ENCODE results near the gene SEC23B.
A peak's percentile ranks its signal among the peaks of the same experiment; 100 is the strongest.

SEC23B gene

DNA sequence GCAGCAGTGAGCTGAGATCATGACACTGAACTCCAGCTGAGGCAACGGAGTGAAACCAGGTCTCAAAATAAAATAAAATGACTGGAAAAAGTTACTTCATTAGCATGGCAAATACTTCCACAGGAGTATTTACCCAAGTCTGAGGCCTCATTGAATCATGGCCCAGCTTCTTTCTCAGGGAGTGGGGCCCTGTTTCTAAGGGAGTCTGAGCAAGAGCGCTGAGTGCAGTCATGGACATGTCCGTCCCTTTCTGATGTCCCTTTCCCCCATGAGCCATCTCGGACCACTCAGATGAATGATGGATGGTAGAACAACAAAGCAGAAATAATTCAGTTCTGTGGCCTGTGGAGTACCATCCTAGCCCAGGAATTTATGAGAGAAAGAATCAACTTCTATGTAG lies 72.3 kb downstream of the SEC23B start:
- TF ChIP-seq TAF1 (IDR thresholded peaks at IDR 0.05; ENCODE audit: borderline replicate concordance, insufficient read depth, low read length) (no peak), SIN3A (IDR thresholded peaks at IDR 0.05; ENCODE audit: borderline replicate concordance, insufficient read depth, low read length) (no peak), POLR2AphosphoS5 (IDR thresholded peaks at IDR 0.05; ENCODE audit: low read depth, low read length) (no peak), REST (IDR thresholded peaks at IDR 0.05; ENCODE audit: insufficient read depth in 1 of 2, low read depth in 2 of 2, low read length in 2 of 2) (no peak), FOXP2 (optimal IDR thresholded peaks at IDR 0.05; ENCODE audit: borderline replicate concordance, extremely low read depth, extremely low read length, insufficient read depth) (no peak)

DNA sequence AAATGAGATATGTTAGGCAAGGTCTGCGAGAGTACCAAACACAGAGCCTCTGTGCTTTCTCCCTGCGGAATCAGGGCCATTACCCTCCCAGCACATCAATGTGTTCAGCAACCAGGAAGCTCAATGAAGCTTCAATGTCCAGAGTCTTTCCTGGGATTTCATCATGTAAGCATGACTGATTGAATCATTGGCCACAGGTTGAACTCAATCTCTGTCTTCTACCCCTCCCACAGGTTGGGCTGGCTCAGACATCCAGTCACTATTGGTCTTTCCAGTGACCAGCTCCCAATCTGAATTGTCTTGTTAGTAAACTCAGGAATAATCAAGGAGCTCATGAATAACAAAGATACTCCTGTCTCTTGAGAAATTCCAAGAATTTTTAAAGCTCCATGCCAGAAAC lies 77.4 kb downstream of the SEC23B start:
- TF ChIP-seq POLR2AphosphoS5 (IDR thresholded peaks at IDR 0.05; ENCODE audit: low read depth, low read length), result no peak
- no peak for TF ChIP-seq REST (IDR thresholded peaks at IDR 0.05; ENCODE audit: insufficient read depth in 1 of 2, low read depth in 2 of 2, low read length in 2 of 2)
- TF ChIP-seq SIN3A (IDR thresholded peaks at IDR 0.05; ENCODE audit: borderline replicate concordance, insufficient read depth, low read length), result no peak
- TF ChIP-seq FOXP2 (optimal IDR thresholded peaks at IDR 0.05; ENCODE audit: borderline replicate concordance, extremely low read depth, extremely low read length, insufficient read depth), result no peak
- no peak for TF ChIP-seq TAF1 (IDR thresholded peaks at IDR 0.05; ENCODE audit: borderline replicate concordance, insufficient read depth, low read length)

- TF ChIP-seq POLR2AphosphoS5 (IDR thresholded peaks at IDR 0.05; ENCODE audit: low read depth, low read length) (peak; percentile 52; the same call in 1 of the 2 replicates), TAF1 (IDR thresholded peaks at IDR 0.05; ENCODE audit: borderline replicate concordance, insufficient read depth, low read length) (peak; percentile 7; the same call in 1 of the 2 replicates), REST (IDR thresholded peaks at IDR 0.05; ENCODE audit: insufficient read depth in 1 of 2, low read depth in 2 of 2, low read length in 2 of 2) (no peak), SIN3A (IDR thresholded peaks at IDR 0.05; ENCODE audit: borderline replicate concordance, insufficient read depth, low read length) (no peak), FOXP2 (optimal IDR thresholded peaks at IDR 0.05; ENCODE audit: borderline replicate concordance, extremely low read depth, extremely low read length, insufficient read depth) (peak; percentile 78)
Observed at GRCh38 chr20:18587665-18588573, 80.2 kb downstream of the SEC23B start, which contains the start of gene DTD1. Gene DTD1, plus strand, starts transcription at chr20:18588054. Its CDS starts 19 bp downstream, at chr20:18588073.

DNA sequence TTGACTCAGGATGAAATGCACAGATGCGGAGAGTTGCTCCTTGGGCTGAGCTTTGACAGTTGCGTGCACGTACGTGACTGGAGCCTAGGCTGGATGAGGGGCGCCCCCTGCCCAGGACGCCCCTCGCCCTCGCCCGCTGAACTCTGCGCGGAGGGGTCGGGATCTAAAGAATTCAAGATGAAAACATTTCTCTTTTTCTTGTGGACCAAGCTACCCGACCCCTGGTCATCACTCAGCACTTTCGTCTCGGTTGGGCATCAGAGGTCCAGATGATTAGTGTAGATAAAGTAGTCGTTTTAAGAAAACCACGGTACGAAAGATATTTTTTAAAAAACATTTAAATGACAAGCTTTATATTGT lies 80.8 kb downstream of the SEC23B start:
- TF ChIP-seq FOXP2 (optimal IDR thresholded peaks at IDR 0.05; ENCODE audit: borderline replicate concordance, extremely low read depth, extremely low read length, insufficient read depth) (no peak), SIN3A (IDR thresholded peaks at IDR 0.05; ENCODE audit: borderline replicate concordance, insufficient read depth, low read length) (no peak), POLR2AphosphoS5 (IDR thresholded peaks at IDR 0.05; ENCODE audit: low read depth, low read length) (no peak), REST (IDR thresholded peaks at IDR 0.05; ENCODE audit: insufficient read depth in 1 of 2, low read depth in 2 of 2, low read length in 2 of 2) (no peak)

Measured in PFSK-1 (cell line).